Measurements from ENCODE around the gene ALOX15.

The ALOX15 gene

DNA sequence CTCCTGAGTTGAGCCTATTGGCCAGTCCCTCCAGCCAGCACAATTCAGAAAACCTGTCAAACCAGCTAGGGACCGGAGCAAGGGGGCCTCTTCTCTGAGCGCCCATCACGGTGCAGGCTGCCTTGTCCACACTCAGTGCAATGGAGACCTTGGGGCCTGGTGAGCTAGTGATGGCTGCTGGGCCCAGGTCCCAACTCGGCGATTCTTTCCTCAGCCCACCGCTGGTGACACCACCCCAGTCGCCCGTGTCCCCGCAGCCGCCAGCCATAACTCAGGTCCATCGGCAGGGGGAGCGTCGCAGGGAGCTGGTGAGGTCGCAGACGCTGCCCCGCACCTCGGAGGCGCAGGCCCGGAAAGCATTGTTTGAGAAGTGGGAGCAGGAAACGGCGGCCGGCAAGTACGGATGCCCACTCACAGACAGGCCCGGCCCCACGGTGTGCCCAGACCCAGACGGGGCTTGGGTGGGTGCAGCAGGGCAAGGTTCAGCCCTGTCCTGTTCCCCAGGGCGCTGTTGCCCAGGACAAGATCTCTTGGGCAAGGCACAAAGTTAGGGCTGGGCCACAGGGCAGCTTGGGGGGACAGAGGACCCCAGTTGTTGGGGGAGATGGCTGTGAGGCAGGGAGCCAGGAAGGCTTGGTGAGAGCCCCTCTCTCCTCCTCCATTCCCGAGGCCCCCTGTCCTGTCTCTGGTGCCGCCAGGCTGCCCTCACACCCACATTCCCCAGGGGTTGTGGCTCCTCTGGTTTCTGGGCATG is 46.4 kb downstream of the ALOX15 start:
- TF ChIP-seq SIN3A (IDR thresholded peaks at IDR 0.05; ENCODE audit: borderline replicate concordance, insufficient read depth, low read length) = no peak
- no peak for TF ChIP-seq POLR2AphosphoS5 (IDR thresholded peaks at IDR 0.05; ENCODE audit: low read depth, low read length)
- no peak for TF ChIP-seq TAF1 (IDR thresholded peaks at IDR 0.05; ENCODE audit: borderline replicate concordance, insufficient read depth, low read length)
- TF ChIP-seq, protein P1, sequence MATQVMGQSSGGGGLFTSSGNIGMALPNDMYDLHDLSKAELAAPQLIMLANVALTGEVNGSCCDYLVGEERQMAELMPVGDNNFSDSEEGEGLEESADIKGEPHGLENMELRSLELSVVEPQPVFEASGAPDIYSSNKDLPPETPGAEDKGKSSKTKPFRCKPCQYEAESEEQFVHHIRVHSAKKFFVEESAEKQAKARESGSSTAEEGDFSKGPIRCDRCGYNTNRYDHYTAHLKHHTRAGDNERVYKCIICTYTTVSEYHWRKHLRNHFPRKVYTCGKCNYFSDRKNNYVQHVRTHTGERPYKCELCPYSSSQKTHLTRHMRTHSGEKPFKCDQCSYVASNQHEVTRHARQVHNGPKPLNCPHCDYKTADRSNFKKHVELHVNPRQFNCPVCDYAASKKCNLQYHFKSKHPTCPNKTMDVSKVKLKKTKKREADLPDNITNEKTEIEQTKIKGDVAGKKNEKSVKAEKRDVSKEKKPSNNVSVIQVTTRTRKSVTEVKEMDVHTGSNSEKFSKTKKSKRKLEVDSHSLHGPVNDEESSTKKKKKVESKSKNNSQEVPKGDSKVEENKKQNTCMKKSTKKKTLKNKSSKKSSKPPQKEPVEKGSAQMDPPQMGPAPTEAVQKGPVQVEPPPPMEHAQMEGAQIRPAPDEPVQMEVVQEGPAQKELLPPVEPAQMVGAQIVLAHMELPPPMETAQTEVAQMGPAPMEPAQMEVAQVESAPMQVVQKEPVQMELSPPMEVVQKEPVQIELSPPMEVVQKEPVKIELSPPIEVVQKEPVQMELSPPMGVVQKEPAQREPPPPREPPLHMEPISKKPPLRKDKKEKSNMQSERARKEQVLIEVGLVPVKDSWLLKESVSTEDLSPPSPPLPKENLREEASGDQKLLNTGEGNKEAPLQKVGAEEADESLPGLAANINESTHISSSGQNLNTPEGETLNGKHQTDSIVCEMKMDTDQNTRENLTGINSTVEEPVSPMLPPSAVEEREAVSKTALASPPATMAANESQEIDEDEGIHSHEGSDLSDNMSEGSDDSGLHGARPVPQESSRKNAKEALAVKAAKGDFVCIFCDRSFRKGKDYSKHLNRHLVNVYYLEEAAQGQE (IDR thresholded peaks at IDR 0.05; ENCODE audit: insufficient read depth in 1 of 2, low read depth in 2 of 2, low read length in 2 of 2) = no peak
- no peak for TF ChIP-seq FOXP2 (optimal IDR thresholded peaks at IDR 0.05; ENCODE audit: borderline replicate concordance, extremely low read depth, extremely low read length, insufficient read depth)

DNA sequence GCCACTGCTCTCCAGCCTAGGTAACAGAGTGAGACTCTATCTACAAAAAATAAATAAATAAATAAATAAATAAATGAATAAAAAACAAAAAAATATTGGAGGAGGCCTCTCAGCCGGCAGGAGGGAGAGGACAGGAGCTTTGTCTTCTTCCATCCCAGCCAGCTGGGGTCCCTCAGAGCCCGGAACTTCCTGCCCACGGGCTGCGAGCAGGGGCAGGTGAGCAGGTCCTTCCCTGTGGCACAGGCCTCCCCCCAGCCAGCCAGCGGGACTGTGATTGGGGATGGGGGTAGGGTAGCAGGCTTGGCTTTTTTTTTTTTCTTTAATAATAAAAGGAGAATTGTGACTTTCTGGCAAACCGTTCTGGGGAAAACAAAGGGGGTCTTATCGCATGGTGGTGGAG is 47.1 kb downstream of the ALOX15 start:
- TF ChIP-seq SIN3A (IDR thresholded peaks at IDR 0.05; ENCODE audit: borderline replicate concordance, insufficient read depth, low read length) = no peak
- no peak for TF ChIP-seq TAF1 (IDR thresholded peaks at IDR 0.05; ENCODE audit: borderline replicate concordance, insufficient read depth, low read length)
- TF ChIP-seq, protein P1 (IDR thresholded peaks at IDR 0.05; ENCODE audit: insufficient read depth in 1 of 2, low read depth in 2 of 2, low read length in 2 of 2) = no peak

DNA sequence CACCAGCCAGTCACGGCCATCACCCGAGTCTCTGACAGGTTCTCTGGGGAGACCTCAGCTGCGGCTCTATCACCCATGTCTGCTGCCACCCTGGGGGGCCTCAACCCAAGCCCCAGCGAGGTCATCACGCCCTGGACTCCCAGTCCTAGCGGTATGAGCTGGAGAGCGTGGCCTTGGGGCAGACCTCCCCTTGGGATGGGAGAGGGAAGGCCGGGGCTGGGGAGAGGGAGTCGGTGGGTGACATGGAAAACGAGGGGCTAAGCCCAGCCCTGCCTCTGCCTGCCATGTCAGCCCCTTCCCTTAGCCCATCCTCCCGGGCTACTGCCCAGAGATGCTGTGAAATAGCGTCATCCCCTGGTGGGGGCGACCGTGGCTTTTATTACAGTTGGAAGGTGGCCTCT is 48.5 kb downstream of the ALOX15 start:
- TF ChIP-seq TAF1 (IDR thresholded peaks at IDR 0.05; ENCODE audit: borderline replicate concordance, insufficient read depth, low read length) = no peak
- no peak for TF ChIP-seq FOXP2 (optimal IDR thresholded peaks at IDR 0.05; ENCODE audit: borderline replicate concordance, extremely low read depth, extremely low read length, insufficient read depth)
- TF ChIP-seq, protein P1 (IDR thresholded peaks at IDR 0.05; ENCODE audit: insufficient read depth in 1 of 2, low read depth in 2 of 2, low read length in 2 of 2) = no peak
- no peak for TF ChIP-seq SIN3A (IDR thresholded peaks at IDR 0.05; ENCODE audit: borderline replicate concordance, insufficient read depth, low read length)
- TF ChIP-seq POLR2AphosphoS5 (IDR thresholded peaks at IDR 0.05; ENCODE audit: low read depth, low read length) = no peak

DNA sequence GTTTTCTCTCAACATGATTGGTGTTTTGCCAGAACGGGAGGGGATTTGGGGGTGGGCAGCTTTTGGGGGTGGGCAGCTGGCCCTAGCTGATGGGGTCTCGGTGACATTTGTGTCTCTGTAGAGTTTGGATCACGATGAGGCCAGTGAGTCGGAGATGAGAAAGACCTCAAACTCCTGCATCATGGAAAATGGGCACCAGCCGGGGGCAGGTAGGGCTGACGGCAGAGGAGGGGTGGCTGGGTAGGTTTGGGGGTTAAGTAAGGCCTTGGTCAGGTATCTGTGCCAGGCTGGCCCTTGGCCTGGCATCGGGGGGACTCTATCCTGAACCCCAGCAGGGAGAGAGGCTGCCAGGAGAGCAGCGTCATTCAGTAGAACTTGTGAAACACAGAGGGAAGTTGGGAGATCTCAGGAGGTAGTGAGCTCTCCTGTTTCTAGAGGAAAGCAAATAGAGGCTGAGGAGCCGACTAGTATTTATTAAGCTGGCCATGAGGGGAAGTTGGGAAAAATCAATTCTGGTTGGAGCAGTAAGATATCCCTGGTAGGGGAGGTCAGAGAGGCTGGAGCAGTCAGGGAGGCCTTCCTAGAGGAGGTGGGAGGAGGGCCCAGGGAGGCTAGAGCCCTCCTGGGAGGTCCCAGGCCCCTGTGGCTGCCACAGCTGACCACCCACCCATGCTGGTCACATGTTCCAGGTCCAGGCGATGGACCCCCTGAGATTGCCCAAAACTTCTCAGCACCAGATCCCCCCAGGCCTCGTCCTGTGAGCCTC is 49.1 kb downstream of the ALOX15 start:
- TF ChIP-seq, protein P1 (IDR thresholded peaks at IDR 0.05; ENCODE audit: insufficient read depth in 1 of 2, low read depth in 2 of 2, low read length in 2 of 2) = no peak
- TF ChIP-seq TAF1 (IDR thresholded peaks at IDR 0.05; ENCODE audit: borderline replicate concordance, insufficient read depth, low read length) = no peak
- no peak for TF ChIP-seq SIN3A (IDR thresholded peaks at IDR 0.05; ENCODE audit: borderline replicate concordance, insufficient read depth, low read length)
- TF ChIP-seq FOXP2 (optimal IDR thresholded peaks at IDR 0.05; ENCODE audit: borderline replicate concordance, extremely low read depth, extremely low read length, insufficient read depth) = no peak
- no peak for TF ChIP-seq POLR2AphosphoS5 (IDR thresholded peaks at IDR 0.05; ENCODE audit: low read depth, low read length)
